Astrocyte (in vitro differentiated cells and primary cell): ENCODE results near the gene CPTP.

Source experiments
- CTCF ChIP-seq: IDR thresholded peaks from 2 replicates; pipeline ENCODE4 v1.5.1; 2011; ENCODE audit warnings: low read depth, mild to moderate bottlenecking, inconsistent platforms, low read length, moderate library complexity; ENCODE audit not compliant: insufficient read depth
- EZH2 ChIP-seq: IDR thresholded peaks from 2 replicates; pipeline ENCODE4 v1.6.1; 2012; ENCODE audit warnings: mild to moderate bottlenecking, low read length, inconsistent platforms; ENCODE audit not compliant: insufficient read depth

- TF ChIP-seq CTCF (no peak), EZH2 (no peak)
Observed at GRCh38 chr1:1314678-1315335, 9.8 kb upstream of the CPTP start.
